ENCODE measurements around the gene KRTAP5-8.
"Not testable (repeated sequence)": the region's sequence is repeated elsewhere in the genome, so short reads cannot be mapped to it uniquely, and the experiment has no call there.

The KRTAP5-8 gene

DNA sequence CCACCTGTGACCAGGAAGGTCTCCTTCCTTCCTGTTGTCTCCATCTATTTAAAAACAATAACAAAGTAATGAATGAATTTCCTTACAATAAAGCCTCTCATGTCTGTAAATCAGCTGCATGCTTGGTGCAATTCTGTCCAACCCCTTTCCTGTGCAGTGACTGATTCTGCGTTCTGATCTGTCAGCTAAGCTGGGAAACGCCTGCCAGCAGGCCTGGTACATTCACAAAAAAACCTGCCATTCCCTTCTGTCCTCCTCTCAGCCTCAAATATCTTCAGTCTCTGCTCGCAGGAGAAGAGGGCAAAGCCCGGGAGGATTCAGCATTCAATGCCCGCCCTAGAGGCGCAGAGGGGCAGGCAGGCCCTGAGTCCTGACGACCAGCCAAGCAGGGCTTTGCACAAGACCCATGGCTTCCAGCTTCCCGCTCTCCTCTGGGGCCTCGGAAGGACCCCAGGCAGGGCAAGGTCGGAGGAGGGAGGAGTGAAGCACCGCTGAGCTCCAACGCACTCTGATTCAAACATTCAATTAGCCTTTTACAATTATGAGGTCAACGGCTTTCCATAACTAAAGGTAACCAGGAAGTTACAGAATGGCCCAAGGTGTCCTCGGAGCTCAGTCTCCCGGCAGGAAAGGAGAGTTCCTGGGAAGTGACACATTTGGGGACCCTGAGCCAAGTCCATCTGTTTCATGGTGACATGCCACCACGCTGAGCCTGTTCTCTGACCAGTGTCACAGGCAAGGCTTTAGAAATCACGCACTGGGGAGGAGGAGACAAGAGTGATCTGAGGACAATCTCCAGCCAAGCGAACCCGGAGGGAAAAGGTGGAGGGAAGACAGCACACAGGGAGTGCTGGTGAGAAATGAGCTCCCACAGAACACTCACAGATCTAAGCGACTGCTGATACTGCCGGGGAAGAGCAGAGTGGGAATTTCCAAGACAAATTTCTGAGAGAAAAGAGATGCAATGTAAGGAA lies 29.1 kb downstream of the KRTAP5-8 start:
- H3K14ac ChIP-seq (ENCODE audit: low read length); H4K12ac ChIP-seq (ENCODE audit: low read depth, low read length); H3K4me3 ChIP-seq (ENCODE audit: low read depth, low read length); H3K27ac ChIP-seq (ENCODE audit: low read depth, low read length); H3K18ac ChIP-seq (ENCODE audit: low read length); H3K79me1 ChIP-seq (ENCODE audit: low read length); H2AFZ ChIP-seq (ENCODE audit: insufficient read depth, low read length, poor library complexity); H3K4me2 ChIP-seq (ENCODE audit: low read length); H3K27me3 ChIP-seq (ENCODE audit: insufficient read depth, low read length); H2BK12ac ChIP-seq (ENCODE audit: low read length); H3K79me2 ChIP-seq (ENCODE audit: control insufficient read depth, insufficient read depth, low read length, poor library complexity); H3K36me3 ChIP-seq (ENCODE audit: control insufficient read depth in 1 of 2, insufficient read depth in 2 of 2, low read length in 2 of 2); H3K9ac ChIP-seq (ENCODE audit: low read length); H3K9me3 ChIP-seq (ENCODE audit: insufficient read depth, low read depth, low read length); H4K8ac ChIP-seq (ENCODE audit: low read depth, low read length); H4K91ac ChIP-seq (ENCODE audit: low read depth, low read length); H2AK5ac ChIP-seq (ENCODE audit: low read length); H3K4ac ChIP-seq (ENCODE audit: low read depth, low read length); H2BK120ac ChIP-seq (ENCODE audit: insufficient read depth, low read length, poor library complexity); H3K4me1 ChIP-seq (ENCODE audit: control insufficient read depth in 1 of 2, insufficient read depth in 2 of 2, low read length in 2 of 2); H3K23ac ChIP-seq (ENCODE audit: low read length); H2BK5ac ChIP-seq (ENCODE audit: low read depth, low read length, poor library complexity); DNase-seq: not testable (repeated sequence)
- WGBS (ENCODE audit: extremely low coverage, insufficient coverage, insufficient read length) = no CpG with 5 or more reads among the region's 21 CpGs

DNA sequence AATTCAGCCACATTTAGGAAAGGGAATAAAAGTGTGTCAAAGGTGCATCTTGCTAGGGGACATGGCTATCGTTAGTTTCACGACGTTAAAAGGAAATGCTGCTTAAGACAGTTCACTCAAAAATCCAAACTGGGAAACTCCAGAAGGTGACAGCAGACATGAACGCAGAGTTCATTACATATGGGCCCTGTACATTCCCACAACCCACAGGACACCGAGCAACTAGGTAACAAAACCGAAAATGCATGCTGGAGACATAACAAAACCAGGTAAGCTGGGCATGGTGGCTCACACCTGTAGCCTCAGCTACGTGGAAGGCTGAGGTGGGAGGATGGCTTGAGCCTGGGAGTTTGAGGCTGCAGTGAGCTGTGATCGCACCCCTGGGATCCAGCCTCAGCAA lies 29.8 kb downstream of the KRTAP5-8 start:
- not testable (repeated sequence) for H3K36me3 ChIP-seq (ENCODE audit: control insufficient read depth in 1 of 2, insufficient read depth in 2 of 2, low read length in 2 of 2); H3K4me1 ChIP-seq (ENCODE audit: control insufficient read depth in 1 of 2, insufficient read depth in 2 of 2, low read length in 2 of 2); H2BK5ac ChIP-seq (ENCODE audit: low read depth, low read length, poor library complexity); H3K23ac ChIP-seq (ENCODE audit: low read length); H3K14ac ChIP-seq (ENCODE audit: low read length); H4K91ac ChIP-seq (ENCODE audit: low read depth, low read length); H3K18ac ChIP-seq (ENCODE audit: low read length); H2BK120ac ChIP-seq (ENCODE audit: insufficient read depth, low read length, poor library complexity); H3K27me3 ChIP-seq (ENCODE audit: insufficient read depth, low read length); H2BK12ac ChIP-seq (ENCODE audit: low read length); H3K79me2 ChIP-seq (ENCODE audit: control insufficient read depth, insufficient read depth, low read length, poor library complexity); H2AK5ac ChIP-seq (ENCODE audit: low read length); H3K79me1 ChIP-seq (ENCODE audit: low read length); H3K27ac ChIP-seq (ENCODE audit: low read depth, low read length); H2AFZ ChIP-seq (ENCODE audit: insufficient read depth, low read length, poor library complexity); H3K4me2 ChIP-seq (ENCODE audit: low read length); H3K4ac ChIP-seq (ENCODE audit: low read depth, low read length); H4K8ac ChIP-seq (ENCODE audit: low read depth, low read length); H3K9ac ChIP-seq (ENCODE audit: low read length); H3K9me3 ChIP-seq (ENCODE audit: insufficient read depth, low read depth, low read length); H4K12ac ChIP-seq (ENCODE audit: low read depth, low read length); H3K4me3 ChIP-seq (ENCODE audit: low read depth, low read length)
- WGBS (ENCODE audit: extremely low coverage, insufficient coverage, insufficient read length) = no CpG with 5 or more reads among the region's 8 CpGs
- DNase-seq = peak in 1 of 2 donors; percentile 38

DNA sequence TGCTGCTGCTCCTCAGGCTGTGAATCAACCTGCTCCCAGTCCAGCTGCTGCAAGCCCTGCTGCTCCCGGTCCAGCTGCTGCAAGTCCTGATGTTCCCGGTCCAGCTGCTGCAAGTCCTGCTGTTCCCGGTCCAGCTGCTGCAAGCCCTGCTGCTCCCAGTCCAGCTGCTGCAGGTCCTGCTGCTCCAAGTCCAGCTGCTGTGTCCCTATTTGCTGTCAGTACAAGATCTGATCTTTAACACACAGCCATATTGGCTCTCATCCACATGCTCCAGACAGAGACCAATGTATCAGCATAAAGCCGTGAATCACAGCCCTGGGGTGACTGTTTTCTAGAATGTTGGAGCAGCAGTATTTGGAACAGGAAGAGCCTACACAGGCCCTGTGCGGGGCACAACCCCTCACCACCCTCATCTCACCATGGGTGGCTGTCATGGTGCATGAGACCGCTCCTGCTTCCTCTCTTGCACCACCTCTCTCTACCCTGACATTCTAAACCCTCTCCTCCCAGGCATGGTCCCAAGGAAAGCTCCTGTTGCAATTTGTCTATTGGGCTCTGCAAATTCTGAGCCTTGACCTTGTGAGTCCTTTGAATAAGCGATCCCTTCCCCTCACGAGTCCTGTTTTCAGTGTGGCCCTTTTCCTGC lies 31.0 kb downstream of the KRTAP5-8 start:
- Histone ChIP-seq H3K18ac (ENCODE audit: low read length) (no peak overlapping the region), H2AK5ac (ENCODE audit: low read length) (no peak overlapping the region), H2BK120ac (ENCODE audit: insufficient read depth, low read length, poor library complexity) (no peak overlapping the region), H3K4ac (ENCODE audit: low read depth, low read length) (no peak overlapping the region), H4K12ac (ENCODE audit: low read depth, low read length) (no peak overlapping the region), H3K23ac (ENCODE audit: low read length) (no peak overlapping the region), H2BK5ac (ENCODE audit: low read depth, low read length, poor library complexity) (no peak overlapping the region), H3K79me1 (ENCODE audit: low read length) (no peaks in the 10 kb centered on the region), H3K36me3 (ENCODE audit: control insufficient read depth in 1 of 2, insufficient read depth in 2 of 2, low read length in 2 of 2) (no peaks in the 10 kb centered on the region), H3K14ac (ENCODE audit: low read length) (no peak overlapping the region), H2AFZ (ENCODE audit: insufficient read depth, low read length, poor library complexity) (no peak overlapping the region), H3K4me1 (ENCODE audit: control insufficient read depth in 1 of 2, insufficient read depth in 2 of 2, low read length in 2 of 2) (no peaks in the 10 kb centered on the region), H4K91ac (ENCODE audit: low read depth, low read length) (no peak overlapping the region), H3K27me3 (ENCODE audit: insufficient read depth, low read length) (no peaks in the 10 kb centered on the region), H4K8ac (ENCODE audit: low read depth, low read length) (no peak overlapping the region), H3K9ac (ENCODE audit: low read length) (no peak overlapping the region), H3K79me2 (ENCODE audit: control insufficient read depth, insufficient read depth, low read length, poor library complexity) (no peaks in the 10 kb centered on the region), H3K4me3 (ENCODE audit: low read depth, low read length) (no peak overlapping the region), H3K4me2 (ENCODE audit: low read length) (no peak overlapping the region), H3K27ac (ENCODE audit: low read depth, low read length) (no peak overlapping the region), H3K9me3 (ENCODE audit: insufficient read depth, low read depth, low read length) (peaks cover 2% of the 10 kb centered on the region), H2BK12ac (ENCODE audit: low read length) (no peak overlapping the region)
- no peak for DNase-seq
- no CpG with 5 or more reads among the region's 8 CpGs for WGBS (ENCODE audit: extremely low coverage, insufficient coverage, insufficient read length)

DNA sequence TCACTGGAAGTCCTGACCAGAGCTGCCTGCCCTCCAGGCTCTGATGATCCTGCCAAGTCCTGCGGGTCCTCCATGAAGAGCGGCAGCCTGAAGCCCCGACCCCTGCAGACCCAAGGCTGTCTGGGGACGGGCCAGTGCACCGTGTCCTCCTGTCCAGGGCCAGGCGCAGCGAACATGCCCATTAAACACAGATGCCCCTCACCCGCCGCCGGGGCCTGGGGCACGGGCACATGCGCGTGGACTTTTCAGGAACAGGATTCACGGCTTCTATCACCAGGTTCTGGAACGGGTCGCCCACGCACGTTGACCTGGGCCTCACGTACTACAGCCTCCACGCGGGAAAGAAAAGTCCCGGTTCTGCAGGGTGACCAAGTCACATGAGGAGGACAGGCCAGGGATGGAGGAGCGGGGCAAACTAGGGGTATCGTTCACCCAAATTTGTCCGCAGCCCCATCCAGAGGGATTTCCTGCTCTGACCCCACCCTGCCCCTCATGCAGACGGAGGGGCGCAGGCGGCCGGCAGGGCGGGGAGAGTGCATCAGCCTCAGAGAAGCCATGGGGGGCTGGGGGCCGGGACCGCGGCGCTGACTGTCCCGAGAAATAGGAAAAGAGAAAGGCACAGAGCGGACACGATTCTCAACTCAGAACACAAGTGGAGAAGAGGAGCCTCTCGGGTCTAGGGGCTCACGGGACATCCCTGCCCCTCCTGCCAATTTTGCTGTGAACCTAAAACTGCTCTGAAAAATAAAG lies 33.5 kb downstream of the KRTAP5-8 start:
- H4K12ac ChIP-seq (ENCODE audit: low read depth, low read length); H3K4ac ChIP-seq (ENCODE audit: low read depth, low read length); H3K4me2 ChIP-seq (ENCODE audit: low read length); H2AFZ ChIP-seq (ENCODE audit: insufficient read depth, low read length, poor library complexity); H4K91ac ChIP-seq (ENCODE audit: low read depth, low read length); H3K18ac ChIP-seq (ENCODE audit: low read length); H3K9me3 ChIP-seq (ENCODE audit: insufficient read depth, low read depth, low read length); H3K27ac ChIP-seq (ENCODE audit: low read depth, low read length); H3K4me1 ChIP-seq (ENCODE audit: control insufficient read depth in 1 of 2, insufficient read depth in 2 of 2, low read length in 2 of 2); H2BK5ac ChIP-seq (ENCODE audit: low read depth, low read length, poor library complexity); H3K4me3 ChIP-seq (ENCODE audit: low read depth, low read length); H3K36me3 ChIP-seq (ENCODE audit: control insufficient read depth in 1 of 2, insufficient read depth in 2 of 2, low read length in 2 of 2); H3K9ac ChIP-seq (ENCODE audit: low read length); H3K79me2 ChIP-seq (ENCODE audit: control insufficient read depth, insufficient read depth, low read length, poor library complexity); H2BK12ac ChIP-seq (ENCODE audit: low read length); H2AK5ac ChIP-seq (ENCODE audit: low read length); H3K79me1 ChIP-seq (ENCODE audit: low read length); H3K27me3 ChIP-seq (ENCODE audit: insufficient read depth, low read length); H4K8ac ChIP-seq (ENCODE audit: low read depth, low read length); H2BK120ac ChIP-seq (ENCODE audit: insufficient read depth, low read length, poor library complexity); H3K14ac ChIP-seq (ENCODE audit: low read length); DNase-seq; H3K23ac ChIP-seq (ENCODE audit: low read length): not testable (repeated sequence)
- WGBS (ENCODE audit: extremely low coverage, insufficient coverage, insufficient read length) = no CpG with 5 or more reads among the region's 39 CpGs
